K562 (cell line): Measurements from ENCODE around the gene SYNRG. TPM values are rescaled to one million over a fixed set of nuclear protein-coding genes. Genes with fewer than 3 reads are reported as not detected.

Experiments used
- AFF4 ChIP-seq: sonication (generic); formaldehyde crosslinking; IDR thresholded peaks from 2 replicates; pipeline ENCODE4 v1.8.0; 2023; ENCODE audit warnings: mild to moderate bottlenecking, missing genetic modification reagents
- ATF3 ChIP-seq, 2 experiments: fragments of 450-650 bp in 1 of 2; sonication (generic) in 1 of 2; formaldehyde crosslinking in 1 of 2; IDR thresholded peaks in 1 of 2; conservative IDR thresholded peaks in 1 of 2; 2 replicates each; pipeline versions ENCODE4 v1.6.1 to v1.8.1; 2016 to 2023; ENCODE audit warnings: mild to moderate bottlenecking in 2 of 2, moderate library complexity in 2 of 2, inconsistent platforms in 1 of 2, missing genetic modification reagents in 1 of 2
- CREBBP ChIP-seq: IDR thresholded peaks from one replicate; pipeline ENCODE4 v1.6.1; 2012; ENCODE audit warnings: low read depth, mild to moderate bottlenecking, control low read depth, inconsistent platforms, low read length
- E2F1 ChIP-seq: sonication (generic); formaldehyde crosslinking; IDR thresholded peaks from 2 replicates; pipeline ENCODE4 v1.8.1; 2023; ENCODE audit warnings: mild to moderate bottlenecking, missing genetic modification reagents, moderate library complexity
- HEY1 ChIP-seq: fragments of 250-450 bp; sonication (Bioruptor Pico); IDR thresholded peaks from 2 replicates; pipeline ENCODE4 v1.5.0; 2020; ENCODE audit warnings: mild to moderate bottlenecking, moderate library complexity, borderline replicate concordance
- HMGN3 ChIP-seq: IDR thresholded peaks from 2 replicates; pipeline ENCODE4 v1.6.1; 2011; ENCODE audit warnings: borderline replicate concordance, low read depth, mild to moderate bottlenecking, mixed read lengths, low read length; ENCODE audit not compliant: insufficient read length; ENCODE audit errors: extremely low read depth
- ID3 ChIP-seq, 2 experiments: fragments of 250-450 bp in 1 of 2; fragments of 450-650 bp in 1 of 2; sonication (Bioruptor Pico) in 1 of 2; IDR thresholded peaks; 2 replicates each; pipeline versions ENCODE4 v1.6.1 to v1.8.0; 2016 to 2021; ENCODE audit warnings: mild to moderate bottlenecking in 2 of 2, moderate library complexity in 2 of 2, missing compliant biosample characterization in 1 of 2, missing genetic modification characterization in 1 of 2
- PKNOX1 ChIP-seq: fragments of 450-650 bp; IDR thresholded peaks from 2 replicates; pipeline ENCODE4 v1.6.1; 2016
- THAP12 ChIP-seq: fragments of 250-450 bp; sonication (Bioruptor Pico); IDR thresholded peaks from 2 replicates; pipeline ENCODE4 v1.9.0; 2021; ENCODE audit warnings: mild to moderate bottlenecking, inconsistent platforms
- ZBTB43 ChIP-seq: sonication (generic); formaldehyde crosslinking; IDR thresholded peaks from 2 replicates; pipeline ENCODE4 v1.8.0; 2023; ENCODE audit warnings: mild to moderate bottlenecking, missing genetic modification reagents
- ZEB2 ChIP-seq: fragments of 450-650 bp; IDR thresholded peaks from 2 replicates; pipeline ENCODE4 v1.6.1; 2016
- ZNF717 ChIP-seq: fragments of 250-450 bp; sonication (Bioruptor Pico); IDR thresholded peaks from 2 replicates; pipeline ENCODE4 v1.5.0; 2021
- polyA plus RNA-seq, 8 experiments: library from polyadenylated mRNA; depleted of rRNA in 4 of 8; stranded (reverse) in 5 of 8; unstranded in 3 of 8; fragments of >200 nt; fragmentation: Nextera tagmentation in 2 of 8; fragmentation: Illumina TruSeq in 1 of 8; extraction: Ambion mirVana in 2 of 8; extraction: Trizol in 1 of 8; gene quantifications; 2 replicates each; pipeline versions ENCODE4 v1.2.1 to v1.2.3, GENCODE V29; 2011 to 2014; ENCODE audit warnings: inconsistent platforms in 1 of 8, missing spikeins in 1 of 8
- total RNA-seq, 7 experiments: library from RNA; depleted of rRNA in 6 of 7; stranded (reverse); fragments of >200 nt in 6 of 7; fragmentation: Illumina TruSeq in 2 of 7; extraction: Trizol in 2 of 7; gene quantifications; 2 replicates each; pipeline versions ENCODE4 v1.2.1 to v1.2.3, GENCODE V29; 2011 to 2021; ENCODE audit warnings: low replicate concordance in 1 of 7

Gene SYNRG
- total and polyA plus RNA-seq, 9 of the 15 experiments (the other 6 are each of a cell fraction or from before 2014, with no cell fraction given), result 2.9 to 28.2 (median 15.1) TPM

GRCh38 chr17:37609170-37610040, at the start of gene SYNRG (continued):
- TF ChIP-seq THAP12 (CRISPR knock-in tag), result 0 out of 2 replicates have a peak, but pooled peaks have one; percentile 25
- TF ChIP-seq ID3 (CRISPR knock-in tag; IDR thresholded peaks at IDR 0.05), result no peak
- TF ChIP-seq ID3 (tag; IDR thresholded peaks at IDR 0.05), result no peak
- 0 out of 2 replicates have a peak, but pooled peaks have one; percentile 41 for TF ChIP-seq ZNF717 (CRISPR knock-in tag)
- 0 out of 2 replicates have a peak, but pooled peaks have one; percentile 65 for TF ChIP-seq HEY1 (CRISPR knock-in tag)
- TF ChIP-seq AFF4 (CRISPR knock-in tag), result peak; percentile 54; the same call in 1 of the 2 replicates
- 0 out of 2 replicates have a peak, but pooled peaks have one; percentile 50 for TF ChIP-seq E2F1
- TF ChIP-seq CREBBP, result no peak
- TF ChIP-seq HMGN3, result peak; percentile 99
- peak; percentile 44 for TF ChIP-seq ATF3 (IDR thresholded peaks at IDR 0.05)
- TF ChIP-seq ATF3 (CRISPR knock-in tag; conservative IDR thresholded peaks at IDR 0.05), result 0 out of 2 replicates have a peak, but pooled peaks have one; percentile 10
- peak; percentile 79 for TF ChIP-seq PKNOX1
- TF ChIP-seq ZBTB43 (CRISPR knock-in tag), result no peak
- TF ChIP-seq ZEB2, result no peak
